OCI-LY7 (cell line): ENCODE measurements around the gene TLL2. TPM values are rescaled to one million over a fixed set of nuclear protein-coding genes. Genes with fewer than 3 reads are reported as not detected.

Experiments
- BruUV-seq: library from RNA; stranded (reverse); fragments of 400-500 nt; replicated peaks from 2 replicates; lab custom pipeline; 2021; lab: Mats Ljungman, UMichigan
- CTCF ChIA-PET: fragments of 300-600 bp; sonication (Branson Sonifier 250); formaldehyde crosslinking; loops from one replicate; lab custom pipeline; 2022; ENCODE audit warnings: antibody characterized with exemption; ENCODE audit not compliant: unreplicated experiment; lab: Charles Lee
- POLR2A ChIA-PET: fragments of 300-600 bp; sonication (Branson Sonifier 250); formaldehyde crosslinking; loops from one replicate; lab custom pipeline; 2022; ENCODE audit warnings: antibody characterized with exemption; lab: Charles Lee
- DNase-seq: peaks from one replicate; pipeline ENCODE4 v3.0.0-alpha.2; 2015; ENCODE audit warnings: low spot score
- H2AFZ ChIP-seq: fragments of 200-600 bp; sonication (generic), shearing (Covaris generic); 2 replicates; pipeline ENCODE4 v1.6.1; 2014; ENCODE audit warnings: mild to moderate bottlenecking, antibody characterized with exemption, low read length, moderate library complexity
- H3K27ac ChIP-seq: fragments of 200-600 bp; sonication (generic); 2 replicates; pipeline ENCODE4 v1.5.1; 2014; ENCODE audit warnings: mixed run types, low read depth, mild to moderate bottlenecking, moderate library complexity, low read length, inconsistent platforms; ENCODE audit not compliant: poor library complexity, severe bottlenecking
- H3K36me3 ChIP-seq: fragments of 200-600 bp; sonication (generic); 2 replicates; pipeline ENCODE4 v1.6.1; 2014; ENCODE audit warnings: mild to moderate bottlenecking, antibody characterized with exemption, low read length, moderate library complexity, mixed read lengths; ENCODE audit not compliant: insufficient read depth
- H3K4me1 ChIP-seq: fragments of 200-600 bp; sonication (generic); 2 replicates; pipeline ENCODE4 v1.5.1; 2014; ENCODE audit warnings: mild to moderate bottlenecking, low read length; ENCODE audit not compliant: insufficient read depth, poor library complexity, severe bottlenecking
- H3K4me2 ChIP-seq: fragments of 200-600 bp; sonication (generic); 2 replicates; pipeline ENCODE4 v1.6.1; 2014; ENCODE audit warnings: mild to moderate bottlenecking, low read length
- H3K4me3 ChIP-seq: fragments of 200-600 bp; sonication (generic); 2 replicates; pipeline ENCODE4 v1.5.1; 2014; ENCODE audit warnings: mild to moderate bottlenecking, low read depth, low read length; ENCODE audit not compliant: poor library complexity, severe bottlenecking
- H3K79me2 ChIP-seq: fragments of 200-600 bp; sonication (generic); 2 replicates; pipeline ENCODE4 v1.6.1; 2016; ENCODE audit warnings: low read depth, mild to moderate bottlenecking, low read length, moderate library complexity, mixed read lengths; ENCODE audit not compliant: insufficient read depth
- H3K9me2 ChIP-seq: fragments of 200-600 bp; sonication (generic); 2 replicates; pipeline ENCODE4 v1.6.1; 2016; ENCODE audit warnings: mild to moderate bottlenecking, low read length, mixed read lengths; ENCODE audit not compliant: insufficient read depth
- H3K9me3 ChIP-seq: fragments of 200-600 bp; sonication (generic); 2 replicates; pipeline ENCODE4 v1.6.1; 2014; ENCODE audit warnings: mild to moderate bottlenecking, mixed run types, low read length, mixed read lengths
- H4K20me1 ChIP-seq: fragments of 200-600 bp; sonication (generic); 2 replicates; pipeline ENCODE4 v1.6.1; 2014; ENCODE audit warnings: mild to moderate bottlenecking, antibody characterized with exemption, low read length, moderate library complexity, mixed read lengths; ENCODE audit not compliant: insufficient read depth
- CTCF ChIP-seq: fragments of 200-600 bp; sonication (generic); conservative IDR thresholded peaks from 2 replicates; pipeline ENCODE4 v1.5.1; 2014; ENCODE audit warnings: mild to moderate bottlenecking, antibody characterized with exemption, low read length, moderate library complexity, mixed read lengths
- EZH2phosphoT487 ChIP-seq: fragments of 200-600 bp; sonication (generic); IDR thresholded peaks from 2 replicates; pipeline ENCODE4 v1.6.1; 2018; ENCODE audit warnings: low read depth, borderline replicate concordance, mild to moderate bottlenecking, mixed run types, antibody characterized with exemption, low read length, moderate library complexity, mixed read lengths
- intact Hi-C: fragments of 100-400 bp; cut with micrococcal nuclease; formaldehyde crosslinking; loops from one replicate; pipeline ENCODE4 v1.10.0; 2022; ENCODE audit not compliant: unreplicated experiment
- total RNA-seq, 2 experiments: library from RNA; depleted of rRNA in 1 of 2; stranded (reverse); fragments of >200 nt in 1 of 2; shearing (Covaris generic) in 1 of 2; gene quantifications; 2 replicates each; pipeline ENCODE4 v1.2.3, GENCODE V29; 2014 to 2022

Gene TLL2
- total RNA-seq, 2 experiments from 2014 or later = 0.97 to 1.1 TPM

- CTCF ChIA-PET = no interaction called here
- intact Hi-C loops = no loop called here
- BruUV-seq = no TSS peak
Observed at GRCh38 chr10:96560489-96560888, 46.8 kb upstream of the TLL2 start.

GRCh38 chr10:96556003-96556402, 42.3 kb upstream of the TLL2 start:
- intact Hi-C loops = no loop called here

More at GRCh38 chr10:96560489-96560888, 46.8 kb upstream of the TLL2 start:
- Histone ChIP-seq H3K9me3 (no peaks in the 10 kb centered on the region), H3K79me2 (peaks cover 13% of the 10 kb centered on the region; the same call in 1 of the 2 replicates), H2AFZ (no peak overlapping the region), H4K20me1 (no peaks in the 10 kb centered on the region), H3K4me2 (no peak overlapping the region), H3K9me2 (no peaks in the 10 kb centered on the region), H3K27ac (no peak overlapping the region), H3K4me3 (no peak overlapping the region), H3K4me1 (no peaks in the 10 kb centered on the region), H3K36me3 (peaks cover 91% of the 10 kb centered on the region)
- POLR2A ChIA-PET = no interaction called here
- DNase-seq = no peak
- TF ChIP-seq EZH2phosphoT487 (no peak), CTCF (no peak)

More at GRCh38 chr10:96556003-96556402, 42.3 kb upstream of the TLL2 start:
- Histone ChIP-seq H3K79me2 (no peaks in the 10 kb centered on the region), H3K4me2 (no peak overlapping the region), H3K27ac (no peak overlapping the region), H4K20me1 (no peaks in the 10 kb centered on the region), H3K4me3 (no peak overlapping the region), H2AFZ (no peak overlapping the region), H3K9me3 (no peaks in the 10 kb centered on the region), H3K9me2 (no peaks in the 10 kb centered on the region), H3K36me3 (peaks cover 93% of the 10 kb centered on the region), H3K4me1 (no peaks in the 10 kb centered on the region)
- BruUV-seq = no TSS peak
- DNase-seq = peak; percentile 29
- TF ChIP-seq EZH2phosphoT487 = no peak
- peak; percentile 77 for TF ChIP-seq CTCF
- CTCF ChIA-PET = no interaction called here
- POLR2A ChIA-PET = interaction anchor here (0.5 kb wide), 1 partner anchor 729 kb away, joined by 4 read pairs; no protein-coding TSS in a partner anchor
